GM23338 (cell line): Measurements from ENCODE around the gene SHISAL2A. TPM values are rescaled to one million over a fixed set of nuclear protein-coding genes. Genes with fewer than 3 reads are reported as not detected.

ENCODE experiments used
- ATAC-seq: fragments of 200-7000 bp; cut with Tn5 transposase; 3 replicates; pipeline ENCODE4 v1.9.1; 2020
- DNase-seq: peaks from one replicate; pipeline ENCODE4 v3.0.0-alpha.2; 2015; ENCODE audit warnings: low spot score
- H2AFZ ChIP-seq: fragments of 200-600 bp; sonication (generic); 2 replicates; pipeline ENCODE4 v1.8.0; 2016; ENCODE audit warnings: antibody characterized with exemption, mild to moderate bottlenecking, moderate library complexity
- H3F3A ChIP-seq: fragments of 200-600 bp; sonication (generic); replicated peaks from 2 replicates; pipeline ENCODE4 v1.8.0; 2017; ENCODE audit warnings: antibody characterized with exemption, mixed run types, low read depth
- H3K27ac ChIP-seq: fragments of 200-600 bp; sonication (generic); 2 replicates; pipeline ENCODE4 v1.6.1; 2016; ENCODE audit warnings: low read depth
- H3K27me3 ChIP-seq: fragments of 200-600 bp; sonication (generic); 2 replicates; pipeline ENCODE4 v1.8.0; 2016; ENCODE audit warnings: mild to moderate bottlenecking, mixed run types, moderate library complexity; ENCODE audit not compliant: insufficient read depth
- H3K36me3 ChIP-seq: fragments of 200-600 bp; sonication (generic); 2 replicates; pipeline ENCODE4 v1.8.0; 2016; ENCODE audit warnings: mild to moderate bottlenecking; ENCODE audit not compliant: insufficient read depth
- H3K4me1 ChIP-seq: fragments of 200-600 bp; sonication (generic); 2 replicates; pipeline ENCODE4 v1.8.0; 2016; ENCODE audit warnings: mild to moderate bottlenecking, moderate library complexity; ENCODE audit not compliant: insufficient read depth
- H3K4me2 ChIP-seq: fragments of 200-600 bp; sonication (generic); 2 replicates; pipeline ENCODE4 v1.7.1; 2017; ENCODE audit warnings: mixed run types
- H3K4me3 ChIP-seq: fragments of 200-600 bp; sonication (generic); 2 replicates; pipeline ENCODE4 v1.6.1; 2016; ENCODE audit warnings: mixed run types
- H3K79me2 ChIP-seq: fragments of 200-600 bp; sonication (generic); replicated peaks from 2 replicates; pipeline ENCODE4 v1.8.0; 2017; ENCODE audit warnings: mild to moderate bottlenecking; ENCODE audit not compliant: insufficient read depth
- H3K9me2 ChIP-seq: fragments of 200-600 bp; sonication (generic); 2 replicates; pipeline ENCODE4 v1.8.0; 2017; ENCODE audit not compliant: insufficient read depth
- H4K20me1 ChIP-seq: fragments of 200-600 bp; sonication (generic); replicated peaks from 2 replicates; pipeline ENCODE4 v1.8.0; 2017; ENCODE audit warnings: mild to moderate bottlenecking; ENCODE audit not compliant: insufficient read depth
- H3K27ac Mint-ChIP-seq: 2 replicates; pipeline ENCODE4 v1.8.0; 2020; ENCODE audit warnings: inconsistent platforms, mild to moderate bottlenecking, moderate library complexity, mixed read lengths
- H3K27me3 Mint-ChIP-seq: 3 replicates; pipeline ENCODE4 v1.8.0; 2022; ENCODE audit warnings: low read depth, mild to moderate bottlenecking, moderate library complexity, mixed read lengths, inconsistent platforms; ENCODE audit not compliant: insufficient read depth, poor library complexity
- H3K36me3 Mint-ChIP-seq: 3 replicates; pipeline ENCODE4 v1.8.0; 2021; ENCODE audit warnings: low read depth, mild to moderate bottlenecking, inconsistent platforms, moderate library complexity, mixed read lengths
- H3K4me1 Mint-ChIP-seq: 3 replicates; pipeline ENCODE4 v1.8.0; 2020; ENCODE audit warnings: mild to moderate bottlenecking, inconsistent platforms, mixed read lengths
- H3K4me3 Mint-ChIP-seq: 3 replicates; pipeline ENCODE4 v1.8.0; 2021; ENCODE audit warnings: moderate library complexity, mild to moderate bottlenecking, inconsistent platforms, mixed read lengths
- H3K9me3 Mint-ChIP-seq: 3 replicates; pipeline ENCODE4 v1.8.0; 2020; ENCODE audit warnings: moderate library complexity, mild to moderate bottlenecking, inconsistent platforms, mixed read lengths
- EZH2 ChIP-seq: fragments of 200-600 bp; sonication (generic); IDR thresholded peaks from one replicate; pipeline ENCODE4 v1.8.0; 2017; ENCODE audit warnings: antibody characterized with exemption, mild to moderate bottlenecking, low read depth; ENCODE audit not compliant: unreplicated experiment
- EZH2phosphoT487 ChIP-seq: fragments of 200-600 bp; sonication (generic); IDR thresholded peaks from one replicate; pipeline ENCODE4 v1.8.1; 2018; ENCODE audit warnings: antibody characterized with exemption; ENCODE audit not compliant: unreplicated experiment
- JUNB ChIP-seq: IDR thresholded peaks from one replicate; pipeline ENCODE4 v1.6.1; 2016; ENCODE audit warnings: antibody characterized with exemption; ENCODE audit not compliant: unreplicated experiment
- NANOG ChIP-seq: IDR thresholded peaks from 2 replicates; pipeline ENCODE4 v1.6.1; 2016; ENCODE audit warnings: antibody characterized with exemption, borderline replicate concordance
- POLR2AphosphoS5 ChIP-seq: IDR thresholded peaks from 2 replicates; pipeline ENCODE4 v1.6.1; 2016; ENCODE audit warnings: antibody characterized with exemption, low read depth
- STAT1 ChIP-seq: IDR thresholded peaks from one replicate; pipeline ENCODE4 v1.6.1; 2016; ENCODE audit warnings: antibody characterized with exemption; ENCODE audit not compliant: unreplicated experiment
- ZNF114 ChIP-seq: fragments of 250-450 bp; sonication (Bioruptor Pico); IDR thresholded peaks from 2 replicates; pipeline ENCODE4 v1.5.0; 2020; ENCODE audit warnings: mild to moderate bottlenecking, moderate library complexity
- polyA plus RNA-seq: library from polyadenylated mRNA; unstranded; fragments of >200 nt; fragmentation: Nextera tagmentation; extraction: Ambion mirVana; gene quantifications from 2 replicates; pipeline ENCODE4 v1.2.1, GENCODE V29; 2016
- total RNA-seq: library from RNA; depleted of rRNA; stranded (reverse); fragments of >200 nt; shearing (Covaris generic); gene quantifications from 2 replicates; pipeline ENCODE4 v1.2.3, GENCODE V29; 2014
- TF ChIP-seq, protein P1 (sequence below): IDR thresholded peaks from 2 replicates; pipeline ENCODE4 v1.6.1; 2016; ENCODE audit warnings: antibody characterized with exemption
- TF ChIP-seq, protein P2 (sequence below): IDR thresholded peaks from one replicate; pipeline ENCODE4 v1.6.1; 2018; ENCODE audit warnings: antibody characterized with exemption; ENCODE audit not compliant: unreplicated experiment

Gene SHISAL2A
- total and polyA plus RNA-seq, 2 experiments from 2014 or later, result 0.10 to 1.2 TPM

DNA sequence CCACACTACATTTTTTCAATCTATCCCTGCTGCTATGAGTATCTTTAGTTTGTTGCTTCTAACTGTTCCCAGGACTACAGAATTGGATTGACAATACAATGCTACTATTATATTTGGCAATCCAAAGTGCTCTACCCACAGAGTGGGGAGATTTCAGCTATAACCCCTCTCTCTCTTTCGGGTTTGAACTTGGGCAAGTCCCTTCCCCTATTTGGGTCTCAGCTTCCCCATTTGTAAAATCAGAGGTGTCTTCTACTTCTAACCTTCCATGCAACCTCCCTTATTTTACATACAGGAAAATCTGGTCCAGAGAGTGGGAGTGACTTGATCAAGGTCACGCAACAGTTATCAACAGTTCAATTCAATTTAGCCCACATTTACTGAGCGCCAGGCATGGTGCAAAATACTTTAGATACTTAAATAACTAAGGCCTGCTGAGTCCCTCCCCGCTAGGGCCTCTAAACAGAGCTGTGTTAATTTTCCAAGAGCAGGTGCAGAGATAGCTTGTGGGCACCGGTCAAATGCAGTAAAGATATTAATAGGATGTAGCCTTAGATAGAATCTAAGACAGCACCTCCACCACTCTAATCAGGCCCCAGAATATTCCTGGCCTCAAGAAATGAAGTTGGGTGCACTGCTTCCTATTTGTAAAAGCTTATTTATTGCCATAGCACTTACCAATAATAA lies 40.2 kb upstream of the SHISAL2A start:
- no peaks in the 10 kb centered on the region for H3K36me3 ChIP-seq
- H3K4me1 ChIP-seq, result peaks cover 7% of the 10 kb centered on the region; the same call in 1 of the 2 replicates
- ATAC-seq, result no peak
- Mint-ChIP-seq H3K27ac (no peak overlapping the region), H3K4me1 (peaks cover 13% of the 10 kb centered on the region), H3K27me3 (peaks cover 4% of the 10 kb centered on the region), H3K4me3 (no peak overlapping the region), H3K9me3 (no peaks in the 10 kb centered on the region), H3K36me3 (no peaks in the 10 kb centered on the region)
- no peak overlapping the region for H3K4me3 ChIP-seq
- 0 out of 2 replicates have a peak overlapping the region, but pooled peaks have one; percentile 32 for H2AFZ ChIP-seq
- H4K20me1 ChIP-seq, result no peaks in the 10 kb centered on the region
- H3F3A ChIP-seq, result no peaks in the 10 kb centered on the region
- no peaks in the 10 kb centered on the region for H3K27me3 ChIP-seq
- no peaks in the 10 kb centered on the region for H3K79me2 ChIP-seq
- no peak for DNase-seq
- TF ChIP-seq ZNF114 (no peak), POLR2AphosphoS5 (no peak), STAT1 (no peak), EZH2phosphoT487 (no peak), EZH2 (no peak)
- TF ChIP-seq, protein P1, sequence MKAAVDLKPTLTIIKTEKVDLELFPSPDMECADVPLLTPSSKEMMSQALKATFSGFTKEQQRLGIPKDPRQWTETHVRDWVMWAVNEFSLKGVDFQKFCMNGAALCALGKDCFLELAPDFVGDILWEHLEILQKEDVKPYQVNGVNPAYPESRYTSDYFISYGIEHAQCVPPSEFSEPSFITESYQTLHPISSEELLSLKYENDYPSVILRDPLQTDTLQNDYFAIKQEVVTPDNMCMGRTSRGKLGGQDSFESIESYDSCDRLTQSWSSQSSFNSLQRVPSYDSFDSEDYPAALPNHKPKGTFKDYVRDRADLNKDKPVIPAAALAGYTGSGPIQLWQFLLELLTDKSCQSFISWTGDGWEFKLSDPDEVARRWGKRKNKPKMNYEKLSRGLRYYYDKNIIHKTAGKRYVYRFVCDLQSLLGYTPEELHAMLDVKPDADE, result no peak
- TF ChIP-seq, protein P2, sequence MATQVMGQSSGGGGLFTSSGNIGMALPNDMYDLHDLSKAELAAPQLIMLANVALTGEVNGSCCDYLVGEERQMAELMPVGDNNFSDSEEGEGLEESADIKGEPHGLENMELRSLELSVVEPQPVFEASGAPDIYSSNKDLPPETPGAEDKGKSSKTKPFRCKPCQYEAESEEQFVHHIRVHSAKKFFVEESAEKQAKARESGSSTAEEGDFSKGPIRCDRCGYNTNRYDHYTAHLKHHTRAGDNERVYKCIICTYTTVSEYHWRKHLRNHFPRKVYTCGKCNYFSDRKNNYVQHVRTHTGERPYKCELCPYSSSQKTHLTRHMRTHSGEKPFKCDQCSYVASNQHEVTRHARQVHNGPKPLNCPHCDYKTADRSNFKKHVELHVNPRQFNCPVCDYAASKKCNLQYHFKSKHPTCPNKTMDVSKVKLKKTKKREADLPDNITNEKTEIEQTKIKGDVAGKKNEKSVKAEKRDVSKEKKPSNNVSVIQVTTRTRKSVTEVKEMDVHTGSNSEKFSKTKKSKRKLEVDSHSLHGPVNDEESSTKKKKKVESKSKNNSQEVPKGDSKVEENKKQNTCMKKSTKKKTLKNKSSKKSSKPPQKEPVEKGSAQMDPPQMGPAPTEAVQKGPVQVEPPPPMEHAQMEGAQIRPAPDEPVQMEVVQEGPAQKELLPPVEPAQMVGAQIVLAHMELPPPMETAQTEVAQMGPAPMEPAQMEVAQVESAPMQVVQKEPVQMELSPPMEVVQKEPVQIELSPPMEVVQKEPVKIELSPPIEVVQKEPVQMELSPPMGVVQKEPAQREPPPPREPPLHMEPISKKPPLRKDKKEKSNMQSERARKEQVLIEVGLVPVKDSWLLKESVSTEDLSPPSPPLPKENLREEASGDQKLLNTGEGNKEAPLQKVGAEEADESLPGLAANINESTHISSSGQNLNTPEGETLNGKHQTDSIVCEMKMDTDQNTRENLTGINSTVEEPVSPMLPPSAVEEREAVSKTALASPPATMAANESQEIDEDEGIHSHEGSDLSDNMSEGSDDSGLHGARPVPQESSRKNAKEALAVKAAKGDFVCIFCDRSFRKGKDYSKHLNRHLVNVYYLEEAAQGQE, result no peak
- no peak overlapping the region for H3K4me2 ChIP-seq
- H3K27ac ChIP-seq, result no peak overlapping the region
- H3K9me2 ChIP-seq, result no peaks in the 10 kb centered on the region; the same call in 1 of the 2 replicates

DNA sequence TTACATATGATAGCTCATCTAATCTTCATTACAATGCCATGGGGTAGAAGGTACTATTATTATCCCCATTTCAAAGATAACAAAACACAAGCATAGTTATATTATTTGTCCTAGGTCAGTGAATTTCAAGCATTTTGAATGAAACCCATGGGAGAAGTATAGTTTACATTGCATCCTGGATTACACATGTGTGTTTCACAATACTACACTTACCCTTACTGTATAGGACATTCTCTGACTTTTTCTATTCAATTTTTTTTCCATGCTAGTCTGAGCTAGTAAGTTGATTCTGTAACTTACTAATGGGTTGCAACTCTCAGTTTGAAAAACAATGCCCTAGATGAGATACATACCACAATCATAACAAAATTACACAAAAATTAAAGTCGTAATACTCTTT lies 39.5 kb upstream of the SHISAL2A start:
- H3K27ac Mint-ChIP-seq, result no peak overlapping the region
- H3K36me3 Mint-ChIP-seq, result no peaks in the 10 kb centered on the region
- TF ChIP-seq JUNB, result no peak
- TF ChIP-seq, protein P2, result no peak
- no peak for TF ChIP-seq POLR2AphosphoS5
- TF ChIP-seq, protein P1, result no peak
- TF ChIP-seq STAT1, result no peak
- TF ChIP-seq NANOG, result no peak

More for the DNA sequence above, 39.5 kb upstream of the SHISAL2A start:
- no peaks in the 10 kb centered on the region for H3F3A ChIP-seq
- peaks cover 4% of the 10 kb centered on the region for H3K27me3 Mint-ChIP-seq
- H3K4me3 Mint-ChIP-seq, result no peak overlapping the region
- no peaks in the 10 kb centered on the region for H3K27me3 ChIP-seq
- no peaks in the 10 kb centered on the region for H3K36me3 ChIP-seq
- no peaks in the 10 kb centered on the region for H4K20me1 ChIP-seq
- H3K9me2 ChIP-seq, result no peaks in the 10 kb centered on the region; the same call in 1 of the 2 replicates
- H3K4me3 ChIP-seq, result no peak overlapping the region
- H3K9me3 Mint-ChIP-seq, result no peaks in the 10 kb centered on the region
- ATAC-seq (no peak), DNase-seq (no peak)
- H3K27ac ChIP-seq, result no peak overlapping the region
- H3K4me1 Mint-ChIP-seq, result peaks cover 13% of the 10 kb centered on the region
- peaks cover 7% of the 10 kb centered on the region; the same call in 1 of the 2 replicates for H3K4me1 ChIP-seq
- H2AFZ ChIP-seq, result no peak overlapping the region
- no peak overlapping the region for H3K4me2 ChIP-seq
- H3K79me2 ChIP-seq, result no peaks in the 10 kb centered on the region
